Left colon (tissue), 2 donors: ENCODE measurements around the gene TRMT2A. TPM values are rescaled to one million over a fixed set of nuclear protein-coding genes. Genes with fewer than 3 reads are reported as not detected.

Experiments
- microRNA-seq, 2 donors: library from miRNA; unstranded; fragments of <30 nt; microRNA quantifications; one replicate each; pipeline versions ENCODE4 v1.1.0 to v1.2.0, GENCODE V29; 2020
- total RNA-seq, 2 donors: library from RNA; stranded (reverse); fragmentation: NEBNext Ultra II Directional; extraction: Animal tissue kit (Norgen Biotek cat#: 25700); gene quantifications; one replicate each; pipeline ENCODE4 v1.2.1, GENCODE V29; 2021
- donor health status: DM: no; HTN: no; CAD: no.
- donor health status: DM: yes; HTN: yes; CAD: no.

The TRMT2A gene
- total RNA-seq, 2 donors from 2014 or later = 33.3 to 36.4 TPM

Small RNA genes lying within 50 kb of the gene (microRNA-seq; reads per million reads assigned to microRNA genes)
- gene MIR6816 = 0 reads per million in 2 donors

Other genes starting within 250 kb of the TRMT2A start
- 10 to 100 TPM; 58.2 to 71.3 TPM for gene COMT, start 175.5 kb downstream of the TRMT2A start, total RNA-seq
- 10 to 100 TPM; 18.2 to 21.5 TPM for gene TXNRD2, start 175.4 kb downstream of the TRMT2A start, total RNA-seq
- 10 to 100 TPM; 12.2 to 13.0 TPM for gene ARVCF, start 100.4 kb downstream of the TRMT2A start, total RNA-seq
- gene TANGO2, start 96.1 kb downstream of the TRMT2A start, total RNA-seq = 10 to 100 TPM; 28.7 to 29.9 TPM
- gene DGCR8, start 37.0 kb downstream of the TRMT2A start, total RNA-seq = 10 to 100 TPM; 32.7 to 46.8 TPM
- gene RANBP1, start 1.1 kb downstream of the TRMT2A start, total RNA-seq = 10 to 100 TPM; 57.2 to 80.3 TPM
- 10 to 100 TPM; 36.9 to 37.0 TPM for gene ZDHHC8, start 14.6 kb upstream of the TRMT2A start, total RNA-seq
- 1 to 10 TPM in 1 of 2 donors, under 1 TPM in 1; 0.58 to 1.5 TPM for gene CCDC188, start 33.8 kb upstream of the TRMT2A start, total RNA-seq
- gene RTN4R, start 151.1 kb upstream of the TRMT2A start, total RNA-seq = 1 to 10 TPM; 4.0 to 6.5 TPM
- 10 to 100 TPM; 25.7 to 26.1 TPM for gene DGCR6L, start 202.8 kb upstream of the TRMT2A start, total RNA-seq